ENCODE data around the gene DLG2. TPM values are rescaled to one million over a fixed set of nuclear protein-coding genes. Genes with fewer than 3 reads are reported as not detected.
"Not testable (repeated sequence)": the region's sequence is repeated elsewhere in the genome, so short reads cannot be mapped to it uniquely, and the experiment has no call there.

The DLG2 gene
- total RNA-seq, 4 donors from 2014 or later, result 2.9 to 30.2 (median 22.6) TPM

DNA sequence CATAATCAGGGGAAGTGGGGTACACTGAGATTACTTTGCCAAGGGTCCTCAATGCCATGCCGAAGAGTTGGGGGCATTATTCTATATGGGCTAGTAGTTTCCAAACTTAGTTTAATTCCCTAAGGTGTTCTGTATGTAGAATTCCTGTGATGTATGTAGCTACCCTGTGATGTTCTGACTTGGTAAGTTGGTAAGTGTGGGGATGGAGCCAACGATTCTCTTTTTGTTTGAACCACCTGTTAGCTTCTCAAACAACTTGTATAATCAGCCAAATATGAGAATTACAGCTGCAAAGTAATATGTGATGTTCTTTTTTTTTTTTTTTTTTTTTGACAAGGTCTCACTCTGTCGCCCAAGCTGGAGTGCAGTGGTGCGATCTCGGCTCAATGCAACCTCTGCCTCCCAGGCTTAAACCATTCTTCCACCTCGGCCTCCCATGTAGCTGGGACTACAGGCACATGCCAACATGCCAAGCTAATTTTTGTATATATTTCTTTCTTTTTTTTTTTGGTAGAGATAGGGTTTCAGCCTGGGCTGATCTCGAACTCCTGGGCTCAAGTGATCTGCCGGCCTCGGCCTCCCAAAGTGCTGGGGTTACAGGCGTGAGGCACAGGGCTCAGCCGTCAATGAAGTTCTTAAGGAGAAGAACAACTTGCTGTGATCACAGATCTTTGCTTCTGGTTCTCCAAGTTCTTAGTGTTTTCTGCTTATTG lies 2025.8 kb downstream of the DLG2 start:
- no peak for DNase-seq

DNA sequence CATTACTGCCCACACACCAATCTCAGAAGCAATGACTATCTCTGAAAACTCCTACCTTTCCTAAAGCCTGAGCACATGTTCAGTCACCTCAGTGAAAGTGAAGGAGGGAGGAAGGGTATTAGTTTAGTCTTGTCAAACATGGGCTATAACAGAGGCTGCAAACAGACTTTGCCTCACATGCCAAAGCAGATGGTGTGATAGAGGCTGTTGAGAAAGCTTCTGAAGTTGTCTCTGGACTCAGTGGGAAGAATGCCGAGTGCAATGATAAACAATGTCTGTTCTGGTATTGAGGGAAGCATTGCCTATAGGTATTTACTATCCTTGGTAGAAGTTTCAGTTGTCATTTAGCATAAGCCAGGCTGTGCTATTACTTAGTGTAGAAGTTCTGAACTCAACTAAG lies 2026.5 kb downstream of the DLG2 start:
- no peak for TF ChIP-seq CTCF (IDR thresholded peaks at IDR 0.05)
- no peak for TF ChIP-seq POLR2A (IDR thresholded peaks at IDR 0.05)
- intact Hi-C loops (cut with DNase I; ENCODE audit: low total_unique reads), result no loop called here
- Histone ChIP-seq H3K36me3 (no peaks in the 10 kb centered on the region), H3K27ac (no peak overlapping the region), H3K4me3 (no peak overlapping the region), H3K4me1 (no peaks in the 10 kb centered on the region), H3K27me3 (no peaks in the 10 kb centered on the region), H3K9me3 (no peaks in the 10 kb centered on the region)
- no peak for DNase-seq

More for the DNA sequence above, 2025.8 kb downstream of the DLG2 start:
- no peak overlapping the region for H3K27ac ChIP-seq
- H3K9me3 ChIP-seq, result no peaks in the 10 kb centered on the region
- no peaks in the 10 kb centered on the region for H3K4me1 ChIP-seq
- H3K27me3 ChIP-seq, result no peaks in the 10 kb centered on the region
- intact Hi-C loops (cut with DNase I; ENCODE audit: low total_unique reads), result no loop called here
- H3K36me3 ChIP-seq, result no peaks in the 10 kb centered on the region
- H3K4me3 ChIP-seq, result no peak overlapping the region
- TF ChIP-seq CTCF (IDR thresholded peaks at IDR 0.05), result no peak
- TF ChIP-seq POLR2A (IDR thresholded peaks at IDR 0.05), result no peak

DNA sequence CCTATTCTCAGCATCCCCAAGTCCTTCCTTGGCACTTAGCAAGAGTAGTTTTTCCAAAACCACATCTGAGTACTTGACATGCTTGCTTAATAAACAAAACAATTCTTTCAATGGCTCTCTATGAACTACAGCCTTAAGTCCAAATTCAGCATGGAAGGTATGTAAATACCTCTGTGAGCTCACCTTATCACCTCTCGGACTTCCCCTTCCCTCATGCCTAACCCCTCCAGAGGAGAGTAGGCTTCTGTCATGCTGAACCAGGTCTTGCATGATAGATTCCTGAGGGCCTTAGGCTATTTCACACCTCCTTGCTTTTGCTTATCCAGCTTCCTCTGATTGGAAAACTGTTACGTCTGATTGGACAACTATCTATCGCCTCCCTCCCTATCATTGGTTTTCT lies 2028.1 kb downstream of the DLG2 start:
- Histone ChIP-seq H3K4me3 (no peak overlapping the region), H3K4me1 (no peaks in the 10 kb centered on the region), H3K36me3 (no peaks in the 10 kb centered on the region), H3K27me3 (no peaks in the 10 kb centered on the region), H3K27ac (no peak overlapping the region), H3K9me3 (no peaks in the 10 kb centered on the region)
- intact Hi-C loops (cut with DNase I; ENCODE audit: low total_unique reads), result no loop called here
- TF ChIP-seq CTCF (IDR thresholded peaks at IDR 0.05) (no peak), POLR2A (IDR thresholded peaks at IDR 0.05) (no peak)
- no peak for DNase-seq

DNA sequence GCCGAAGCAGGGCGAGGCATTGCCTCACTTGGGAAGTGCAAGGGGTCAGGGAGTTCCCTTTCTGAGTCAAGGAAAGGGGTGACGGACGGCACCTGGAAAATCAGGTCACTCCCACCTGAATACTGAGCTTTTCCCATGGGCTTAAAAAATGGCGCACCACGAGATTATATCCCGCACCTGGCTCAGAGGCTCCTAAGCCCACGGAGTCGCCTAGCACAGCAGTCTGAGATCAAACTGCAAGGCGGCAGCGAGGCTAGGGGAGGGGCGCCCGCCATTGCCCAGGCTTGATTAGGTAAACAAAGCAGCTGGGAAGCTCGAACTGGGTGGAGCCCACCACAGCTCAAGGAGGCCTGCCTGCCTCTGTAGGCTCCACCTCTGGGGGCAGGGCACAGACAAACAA lies 2039.3 kb downstream of the DLG2 start:
- DNase-seq; H3K4me3 ChIP-seq; intact Hi-C loops (cut with DNase I; ENCODE audit: low total_unique reads); H3K4me1 ChIP-seq; H3K9me3 ChIP-seq; H3K36me3 ChIP-seq; H3K27me3 ChIP-seq; H3K27ac ChIP-seq: not testable (repeated sequence)

GRCh38 chr11:83583757-83584366 lies 2043.3 kb downstream of the DLG2 start:
- TF ChIP-seq CTCF (IDR thresholded peaks at IDR 0.05) (no peak), POLR2A (IDR thresholded peaks at IDR 0.05) (no peak)
- intact Hi-C loops (cut with DNase I; ENCODE audit: low total_unique reads), result no loop called here
- H3K27me3 ChIP-seq, result no peaks in the 10 kb centered on the region

More at GRCh38 chr11:83583757-83584366, 2043.3 kb downstream of the DLG2 start:
- DNase-seq, result no peak
- Histone ChIP-seq H3K4me1 (no peaks in the 10 kb centered on the region), H3K9me3 (no peaks in the 10 kb centered on the region), H3K36me3 (no peaks in the 10 kb centered on the region), H3K27ac (no peak overlapping the region), H3K4me3 (no peak overlapping the region)

Data from uterus (tissue), 4 donors.